Memory B cell (primary cell): ENCODE results near the gene MBD2.
"Not testable (repeated sequence)": the region's sequence is repeated elsewhere in the genome, so short reads cannot be mapped to it uniquely, and the experiment has no call there.

Experiments used
- ATAC-seq: fragments of 150-1000 bp; cut with Tn5 transposase; 2 replicates; pipeline ENCODE4 v1.10.0; 2021; ENCODE audit warnings: low read depth, mild to moderate bottlenecking, moderate library complexity
- DNase-seq, 2 donors: peaks; one replicate each; pipeline ENCODE4 v3.0.0; 2022; ENCODE audit warnings: low spot score in 2 of 2
- H3K27ac Mint-ChIP-seq: one replicate; pipeline ENCODE4 v1.8.0; 2022; ENCODE audit warnings: mild to moderate bottlenecking, moderate library complexity, mixed read lengths
- H3K27me3 Mint-ChIP-seq: one replicate; pipeline ENCODE4 v1.8.0; 2022; ENCODE audit warnings: mixed read lengths
- H3K36me3 Mint-ChIP-seq: one replicate; pipeline ENCODE4 v1.8.0; 2022; ENCODE audit warnings: mild to moderate bottlenecking, mixed read lengths
- H3K4me1 Mint-ChIP-seq: one replicate; pipeline ENCODE4 v1.8.0; 2022; ENCODE audit warnings: mixed read lengths
- H3K4me3 Mint-ChIP-seq: one replicate; pipeline ENCODE4 v1.8.0; 2022; ENCODE audit warnings: mild to moderate bottlenecking, moderate library complexity, mixed read lengths
- H3K9me3 Mint-ChIP-seq: one replicate; pipeline ENCODE4 v1.8.0; 2022; ENCODE audit warnings: mixed read lengths

MBD2 gene

DNA sequence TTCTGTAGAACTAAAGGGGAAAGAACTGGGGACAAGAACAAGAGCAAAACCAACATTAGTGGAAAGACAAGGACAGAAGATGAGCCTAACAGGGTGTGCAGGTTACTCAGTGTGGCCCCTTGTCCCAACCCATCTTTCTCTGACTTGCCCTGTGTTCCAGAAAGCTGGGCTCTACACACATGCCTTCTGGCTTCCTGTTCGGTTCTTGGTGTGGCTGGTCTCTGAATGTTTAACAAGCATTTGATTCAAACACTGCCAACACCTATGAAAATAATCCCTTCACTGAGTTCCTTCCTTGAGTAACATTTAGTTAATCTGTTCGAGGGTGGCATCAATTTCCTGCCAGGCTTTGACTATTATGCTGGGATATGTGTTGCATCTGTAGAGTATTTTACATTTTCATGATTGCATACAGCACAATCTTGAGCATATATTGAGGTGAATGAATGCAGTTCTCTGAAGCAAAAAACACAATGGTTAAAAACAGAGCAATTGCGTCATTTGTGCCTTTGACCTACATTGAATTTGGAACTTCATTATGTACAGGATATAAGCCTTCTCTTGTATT is 83.3 kb downstream of the MBD2 start:
- Mint-ChIP-seq H3K4me3 (no peak overlapping the region), H3K4me1 (no peaks in the 10 kb centered on the region), H3K9me3 (peaks cover 15% of the 10 kb centered on the region), H3K27me3 (no peaks in the 10 kb centered on the region), H3K27ac (no peak overlapping the region), H3K36me3 (peaks cover 14% of the 10 kb centered on the region)
- DNase-seq (no peak), ATAC-seq (no peak)

DNA sequence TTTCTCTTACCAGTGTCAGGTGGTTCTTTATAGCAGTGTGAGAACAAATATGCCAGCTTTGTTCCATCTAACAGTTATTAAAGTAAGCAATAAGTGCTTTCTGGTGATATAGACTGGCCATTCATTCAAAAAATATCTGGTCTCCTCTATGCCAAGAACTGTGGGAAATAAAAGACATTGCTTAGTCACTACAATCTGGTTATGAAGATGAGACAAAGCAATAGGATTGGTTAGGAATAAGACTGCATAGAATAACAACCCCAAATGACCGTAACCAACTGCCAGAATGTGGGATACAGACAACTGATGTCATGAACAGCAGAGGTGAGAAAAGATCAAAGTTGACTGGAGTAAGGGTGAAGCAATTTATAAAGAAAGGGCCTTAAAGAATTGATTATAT is 83.8 kb downstream of the MBD2 start:
- H3K4me1 Mint-ChIP-seq: no peaks in the 10 kb centered on the region
- H3K4me3 Mint-ChIP-seq: no peak overlapping the region
- peaks cover 15% of the 10 kb centered on the region for H3K9me3 Mint-ChIP-seq
- no peaks in the 10 kb centered on the region for H3K27me3 Mint-ChIP-seq
- H3K27ac Mint-ChIP-seq: no peak overlapping the region
- H3K36me3 Mint-ChIP-seq: peaks cover 14% of the 10 kb centered on the region
- ATAC-seq: no peak
- DNase-seq: no peak

DNA sequence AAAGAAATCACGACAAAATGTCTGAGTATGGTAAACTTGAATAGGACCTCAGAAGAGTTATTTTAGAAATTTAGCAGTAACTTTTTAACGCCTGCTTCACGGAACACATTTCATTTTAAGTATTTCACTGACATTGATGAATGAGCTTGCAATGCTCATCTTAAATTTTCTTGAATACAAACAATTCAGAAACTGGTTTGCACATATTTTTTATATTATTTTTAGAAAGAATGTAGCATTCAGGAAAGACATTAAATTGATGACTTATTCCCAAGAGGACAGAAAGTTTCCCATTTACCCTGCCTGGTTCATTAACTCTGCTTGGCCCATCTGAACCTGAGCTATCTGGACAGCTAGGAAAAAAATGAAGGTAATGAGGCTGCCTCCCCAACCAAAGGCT is 89.3 kb downstream of the MBD2 start:
- DNase-seq: no peak
- no peaks in the 10 kb centered on the region for H3K4me1 Mint-ChIP-seq
- no peak overlapping the region for H3K4me3 Mint-ChIP-seq
- H3K27ac Mint-ChIP-seq: no peak overlapping the region
- ATAC-seq: no peak
- H3K9me3 Mint-ChIP-seq: peaks cover 7% of the 10 kb centered on the region
- peaks cover 8% of the 10 kb centered on the region for H3K36me3 Mint-ChIP-seq
- H3K27me3 Mint-ChIP-seq: no peaks in the 10 kb centered on the region

DNA sequence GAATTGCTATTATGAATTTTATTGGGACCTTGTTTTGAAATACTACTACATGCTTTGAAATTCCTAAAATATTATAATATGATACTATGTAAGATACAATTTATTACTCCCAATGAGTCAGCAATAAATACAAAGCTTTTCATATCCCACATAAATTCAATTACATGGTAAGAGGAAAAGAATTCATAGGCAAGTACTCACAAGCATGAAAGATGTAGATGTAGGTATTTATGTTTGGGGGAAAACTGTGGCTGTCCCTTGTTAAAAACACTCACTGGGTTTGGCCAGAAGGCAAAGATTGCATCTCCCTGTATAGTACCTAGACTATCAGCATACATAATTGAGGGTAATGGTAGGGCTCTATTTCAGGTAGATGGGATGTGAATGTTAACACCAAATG is 90.4 kb downstream of the MBD2 start:
- no peaks in the 10 kb centered on the region for H3K27me3 Mint-ChIP-seq
- peaks cover 5% of the 10 kb centered on the region for H3K36me3 Mint-ChIP-seq
- H3K27ac Mint-ChIP-seq: no peak overlapping the region
- ATAC-seq (no peak), DNase-seq (no peak)
- peaks cover 7% of the 10 kb centered on the region for H3K4me1 Mint-ChIP-seq
- no peak overlapping the region for H3K4me3 Mint-ChIP-seq
- H3K9me3 Mint-ChIP-seq: peaks cover 7% of the 10 kb centered on the region

DNA sequence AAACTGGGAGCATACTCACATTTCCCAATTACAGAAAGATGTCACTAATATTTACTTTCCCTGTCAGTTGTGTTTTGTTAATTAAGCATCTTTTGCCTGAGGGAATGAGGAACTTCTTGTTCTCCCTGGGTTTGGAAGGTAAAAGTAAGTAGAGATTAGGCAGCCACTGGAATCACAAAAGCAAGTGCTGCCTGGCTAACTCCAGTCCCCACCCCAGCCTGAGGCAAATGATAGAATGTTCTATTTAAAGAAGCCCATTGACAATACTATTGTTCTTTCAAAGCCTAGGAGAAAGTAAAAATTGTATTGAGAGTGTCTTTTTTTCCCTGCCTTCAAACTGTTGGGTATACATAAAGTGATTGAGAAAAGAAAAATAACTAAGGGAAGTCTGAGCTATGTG is 93.8 kb downstream of the MBD2 start:
- H3K4me3 Mint-ChIP-seq: no peak overlapping the region
- H3K27ac Mint-ChIP-seq: no peak overlapping the region
- H3K4me1 Mint-ChIP-seq: peaks cover 7% of the 10 kb centered on the region
- no peaks in the 10 kb centered on the region for H3K9me3 Mint-ChIP-seq
- no peaks in the 10 kb centered on the region for H3K36me3 Mint-ChIP-seq
- ATAC-seq (no peak), DNase-seq (no peak)
- H3K27me3 Mint-ChIP-seq: no peaks in the 10 kb centered on the region

DNA sequence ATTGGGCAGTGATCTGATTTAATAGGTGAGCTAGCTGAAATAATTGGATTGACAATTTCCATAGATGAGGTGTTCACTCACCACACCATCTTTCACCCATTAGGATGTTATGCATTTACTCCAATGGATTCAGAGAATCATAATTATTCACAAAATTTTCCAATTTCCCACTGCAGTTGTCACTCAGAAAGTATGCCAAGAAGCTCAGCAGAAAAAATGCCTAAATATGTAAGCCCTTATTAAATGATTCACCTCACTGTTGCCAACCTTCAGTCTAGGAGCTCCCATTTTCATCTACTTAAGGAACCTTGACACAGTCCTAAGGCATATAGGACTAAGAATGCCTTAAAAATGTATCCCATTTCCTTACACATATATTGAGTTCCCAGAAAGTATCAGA is 94.3 kb downstream of the MBD2 start:
- H3K27me3 Mint-ChIP-seq: no peaks in the 10 kb centered on the region
- ATAC-seq (no peak), DNase-seq (no peak)
- H3K4me1 Mint-ChIP-seq: peaks cover 7% of the 10 kb centered on the region
- H3K4me3 Mint-ChIP-seq: no peak overlapping the region
- H3K36me3 Mint-ChIP-seq: no peaks in the 10 kb centered on the region
- H3K27ac Mint-ChIP-seq: no peak overlapping the region
- no peaks in the 10 kb centered on the region for H3K9me3 Mint-ChIP-seq

DNA sequence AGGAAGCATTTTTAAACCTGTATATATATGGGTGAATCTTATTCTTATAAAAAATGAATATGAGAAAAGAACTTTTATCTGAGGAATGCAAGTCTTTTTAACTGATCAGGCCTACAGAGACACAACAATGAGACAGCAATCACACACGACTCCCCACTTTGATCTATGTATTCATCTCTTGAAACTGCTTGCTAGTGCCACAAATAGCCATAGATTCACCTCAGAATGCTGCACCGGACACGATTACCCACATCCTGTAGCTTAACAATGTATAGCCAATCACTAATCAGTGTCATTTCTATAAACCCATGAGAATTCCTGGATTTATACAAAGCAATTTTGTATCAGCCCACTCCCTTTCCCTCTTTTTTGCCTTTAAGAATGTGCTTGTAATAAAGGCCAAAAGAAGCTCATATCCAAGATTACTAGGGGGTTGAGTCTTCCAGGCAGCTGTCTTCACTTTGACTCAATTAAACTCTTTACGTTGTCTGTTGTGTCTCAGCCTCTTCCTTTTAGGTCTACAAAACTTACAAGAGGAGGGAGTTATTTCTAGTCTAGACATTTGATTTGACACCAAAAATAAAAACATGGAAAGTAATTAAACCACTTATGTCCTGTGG is 94.9 kb downstream of the MBD2 start:
- Mint-ChIP-seq H3K4me1 (peaks cover 7% of the 10 kb centered on the region), H3K4me3 (no peak overlapping the region), H3K9me3 (no peaks in the 10 kb centered on the region), H3K27me3 (no peaks in the 10 kb centered on the region), H3K27ac (peak overlapping the region; percentile 36), H3K36me3 (no peaks in the 10 kb centered on the region)
- DNase-seq: no peak
- no peak for ATAC-seq

DNA sequence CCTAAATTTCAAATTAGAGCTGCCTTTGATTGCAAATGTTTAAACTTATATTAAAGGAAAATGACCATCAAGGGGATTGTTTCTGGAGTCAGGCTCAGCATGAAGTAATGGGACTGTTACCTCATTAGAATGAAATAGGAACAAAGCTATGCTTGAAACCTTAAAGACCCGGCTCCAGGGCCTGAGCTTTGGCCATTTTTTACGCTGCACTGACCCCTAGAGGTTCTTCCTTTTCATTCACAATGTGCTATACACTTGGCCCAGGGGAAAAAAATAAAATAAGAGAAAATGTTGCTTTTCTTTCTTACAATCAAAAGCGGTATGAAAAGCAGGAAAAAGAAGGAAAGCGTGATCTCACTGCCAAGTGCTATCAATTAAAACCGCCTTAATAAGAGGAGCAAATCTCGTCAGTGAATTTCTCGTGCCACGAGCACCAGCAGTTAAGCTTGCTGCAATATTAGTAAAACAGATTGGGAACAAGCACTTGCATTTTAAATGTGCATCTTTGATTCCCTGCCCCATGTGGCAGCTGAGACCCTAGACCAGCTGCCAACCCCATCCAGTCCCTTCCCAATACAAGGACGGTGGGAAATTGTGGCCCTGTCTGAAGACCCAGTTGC is 96.6 kb downstream of the MBD2 start:
- Mint-ChIP-seq H3K9me3 (no peaks in the 10 kb centered on the region), H3K4me3 (no peak overlapping the region), H3K36me3 (no peaks in the 10 kb centered on the region), H3K27me3 (no peaks in the 10 kb centered on the region), H3K27ac (no peak overlapping the region), H3K4me1 (peaks cover 7% of the 10 kb centered on the region)
- DNase-seq: no peak
- ATAC-seq: peak; percentile 32

DNA sequence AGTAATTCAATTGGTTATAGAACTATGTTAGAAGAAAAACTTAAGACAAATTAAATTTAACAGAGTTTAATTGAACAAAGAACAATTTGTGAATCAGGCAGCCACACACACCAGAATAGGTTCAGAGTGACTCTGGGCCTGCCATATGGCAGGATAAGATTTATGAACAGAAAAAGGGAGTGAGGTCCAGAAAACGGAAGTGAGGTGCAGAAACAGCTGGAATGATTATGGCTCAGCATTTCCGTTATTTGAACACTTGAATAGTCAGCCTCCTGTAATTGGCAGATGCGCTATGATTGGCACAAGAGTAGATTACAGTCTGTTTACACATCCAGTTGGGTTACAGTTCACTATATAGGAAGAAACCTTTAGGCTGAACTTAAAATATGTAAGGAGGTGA is 99.0 kb downstream of the MBD2 start:
- Mint-ChIP-seq H3K36me3 (no peaks in the 10 kb centered on the region), H3K27me3 (no peaks in the 10 kb centered on the region), H3K4me1 (peaks cover 7% of the 10 kb centered on the region), H3K4me3 (no peak overlapping the region), H3K27ac (no peak overlapping the region), H3K9me3 (no peaks in the 10 kb centered on the region)
- no peak for ATAC-seq
- no peak for DNase-seq

DNA sequence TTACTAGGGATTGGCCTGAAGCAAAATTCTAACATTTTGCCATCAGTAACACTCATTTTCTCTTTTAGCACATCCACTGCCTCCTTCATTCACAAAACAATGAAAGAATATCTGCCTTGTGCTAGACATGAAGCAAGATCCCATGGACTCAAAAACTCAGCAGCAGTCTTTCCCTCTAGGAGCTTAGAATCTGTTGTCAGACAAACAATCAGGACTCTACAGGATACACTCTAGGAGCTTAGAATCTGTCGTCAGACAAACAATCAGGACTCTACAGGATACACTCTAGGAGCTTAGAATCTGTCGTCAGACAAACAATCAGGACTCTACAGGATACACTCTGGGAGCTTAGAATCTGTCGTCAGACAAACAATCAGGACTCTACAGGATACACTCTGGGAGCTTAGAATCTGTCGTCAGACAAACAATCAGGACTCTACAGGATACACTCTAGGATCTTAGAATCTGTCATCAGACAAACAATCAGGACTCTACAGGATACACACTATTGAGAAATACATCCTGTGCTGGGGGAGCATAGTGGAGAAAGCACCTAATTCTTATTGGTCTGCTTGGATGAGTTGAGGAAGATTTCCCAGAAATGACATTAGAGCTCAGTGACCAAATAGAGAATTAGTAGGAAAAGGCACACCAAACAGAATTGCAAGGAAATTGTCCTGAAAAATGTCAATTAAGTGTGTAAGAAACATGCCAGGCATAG is 100.6 kb downstream of the MBD2 start:
- H3K4me1 Mint-ChIP-seq, DNase-seq, ATAC-seq, H3K27me3 Mint-ChIP-seq, H3K27ac Mint-ChIP-seq, H3K9me3 Mint-ChIP-seq, H3K4me3 Mint-ChIP-seq, H3K36me3 Mint-ChIP-seq: not testable (repeated sequence)

DNA sequence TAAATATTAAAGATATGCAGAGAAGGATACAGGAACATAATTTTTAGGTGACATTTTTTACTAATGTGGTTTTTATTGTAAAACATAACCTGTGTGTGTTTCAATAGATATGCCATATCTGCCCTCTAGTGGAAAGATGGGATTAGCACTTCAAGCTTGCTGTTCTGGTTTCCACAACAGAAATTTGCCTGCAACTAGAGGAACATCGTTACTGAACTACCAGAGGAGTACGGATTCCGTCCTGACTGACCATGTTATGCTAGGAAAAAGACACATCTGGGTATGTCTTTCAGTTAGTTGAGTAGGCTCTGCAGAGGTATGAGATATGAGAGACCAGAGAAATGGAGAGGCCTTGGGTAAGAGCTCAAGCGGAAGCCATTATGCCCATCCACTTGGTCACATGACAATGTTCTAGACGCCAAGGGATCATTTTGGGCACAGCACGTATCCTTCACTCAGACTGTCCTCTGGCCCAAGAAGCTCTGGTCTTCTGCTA is 104.9 kb downstream of the MBD2 start:
- ATAC-seq: peak; percentile 71
- peak; percentile 18 to 25 for DNase-seq
- peak overlapping the region; percentile 66 for H3K4me3 Mint-ChIP-seq

DNA sequence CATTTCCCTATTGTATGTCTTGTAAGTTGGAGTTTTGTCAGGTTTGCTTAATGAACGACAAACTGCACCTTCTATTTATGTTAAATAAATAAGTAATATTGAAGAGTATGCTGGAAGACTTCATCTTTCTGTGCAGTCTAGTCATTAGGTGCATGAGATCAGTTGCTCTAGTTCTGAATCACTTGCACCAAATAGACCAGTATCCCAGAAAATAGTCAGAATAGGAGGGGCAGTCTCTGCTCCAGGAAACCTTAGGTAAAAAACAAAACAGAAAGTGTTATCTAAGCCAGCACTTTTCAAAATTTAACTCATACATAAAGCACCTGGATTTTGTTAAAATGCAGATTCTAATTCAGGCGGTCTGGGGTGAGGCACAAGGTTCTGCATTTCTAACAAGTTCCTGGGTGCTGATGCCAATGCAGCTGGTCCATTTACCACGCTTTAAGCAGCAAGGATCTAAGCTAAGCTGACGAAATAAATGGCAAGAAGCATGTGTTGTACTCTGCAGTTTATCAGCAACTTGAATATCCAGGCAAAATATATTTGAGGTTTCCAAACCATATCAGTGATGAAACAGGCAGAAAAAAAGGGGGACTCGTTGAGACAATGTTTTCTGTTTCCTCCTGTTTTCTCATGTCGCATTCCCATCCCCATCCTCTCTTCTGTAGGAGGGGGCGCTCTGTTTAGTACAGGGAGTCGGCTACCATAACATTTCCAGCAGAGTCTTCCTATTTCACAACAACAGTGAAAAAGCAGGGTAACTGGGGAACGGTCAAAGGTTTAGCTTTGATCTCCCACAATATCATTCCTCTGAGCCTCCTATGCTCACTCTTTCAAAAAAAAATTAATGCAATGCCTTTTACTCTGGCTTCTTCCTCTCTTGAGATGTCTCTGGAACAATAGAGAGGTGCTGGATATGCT is 106.4 kb downstream of the MBD2 start:
- H3K36me3 Mint-ChIP-seq: no peaks in the 10 kb centered on the region
- H3K27me3 Mint-ChIP-seq: peaks cover 11% of the 10 kb centered on the region
- H3K9me3 Mint-ChIP-seq: no peaks in the 10 kb centered on the region
- DNase-seq (no peak), ATAC-seq (no peak)
- H3K27ac Mint-ChIP-seq: no peak overlapping the region
- H3K4me3 Mint-ChIP-seq: no peak overlapping the region
- H3K4me1 Mint-ChIP-seq: peaks cover 3% of the 10 kb centered on the region

More for the DNA sequence above, 104.9 kb downstream of the MBD2 start:
- peaks cover 7% of the 10 kb centered on the region for H3K27me3 Mint-ChIP-seq
- H3K4me1 Mint-ChIP-seq: peaks cover 3% of the 10 kb centered on the region
- no peak overlapping the region for H3K27ac Mint-ChIP-seq
- H3K9me3 Mint-ChIP-seq: no peaks in the 10 kb centered on the region
- no peaks in the 10 kb centered on the region for H3K36me3 Mint-ChIP-seq

DNA sequence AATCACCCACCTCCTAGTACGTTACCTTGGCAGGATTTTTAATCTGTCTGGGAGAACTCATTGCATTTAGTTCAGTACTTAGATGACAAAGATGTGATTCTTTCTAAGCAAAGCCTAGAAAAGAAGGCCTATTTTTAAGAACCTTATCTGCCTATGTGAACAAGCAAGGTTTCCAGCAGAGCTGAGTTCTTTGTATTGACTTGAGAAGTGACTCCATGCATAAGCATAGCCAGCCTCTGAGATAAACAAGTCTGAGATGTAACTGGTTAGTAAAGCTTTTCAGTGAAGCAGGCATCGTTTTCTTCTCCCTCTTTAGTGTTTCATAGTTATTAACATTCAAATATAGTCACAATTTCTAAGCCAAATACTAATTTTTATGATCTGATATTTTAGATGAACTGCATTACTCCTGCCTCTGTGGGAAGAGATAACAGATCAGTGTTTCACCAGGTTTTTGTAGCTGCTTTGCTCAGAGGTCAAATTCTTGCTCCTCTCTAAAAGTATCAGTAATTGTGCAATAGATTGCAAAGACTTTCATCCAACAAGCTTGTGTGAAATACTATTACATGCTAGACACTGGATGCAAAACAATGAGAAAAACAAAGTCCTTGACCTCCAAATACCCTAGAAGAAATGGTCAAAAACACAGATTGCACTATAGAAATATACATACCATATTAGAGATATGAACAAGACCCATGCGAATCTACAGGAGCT is 107.8 kb downstream of the MBD2 start:
- Mint-ChIP-seq H3K36me3 (no peaks in the 10 kb centered on the region), H3K27ac (no peak overlapping the region), H3K4me1 (peaks cover 3% of the 10 kb centered on the region), H3K4me3 (no peak overlapping the region), H3K9me3 (no peaks in the 10 kb centered on the region), H3K27me3 (peaks cover 11% of the 10 kb centered on the region)
- no peak for ATAC-seq
- no peak for DNase-seq
